ENCODE measurements around the gene ALG12. TPM values are rescaled to one million over a fixed set of nuclear protein-coding genes. Genes with fewer than 3 reads are reported as not detected.

The ALG12 gene
- total and polyA plus RNA-seq, 8 donors = 2.3 to 30.7 (median 9.0) TPM

DNA sequence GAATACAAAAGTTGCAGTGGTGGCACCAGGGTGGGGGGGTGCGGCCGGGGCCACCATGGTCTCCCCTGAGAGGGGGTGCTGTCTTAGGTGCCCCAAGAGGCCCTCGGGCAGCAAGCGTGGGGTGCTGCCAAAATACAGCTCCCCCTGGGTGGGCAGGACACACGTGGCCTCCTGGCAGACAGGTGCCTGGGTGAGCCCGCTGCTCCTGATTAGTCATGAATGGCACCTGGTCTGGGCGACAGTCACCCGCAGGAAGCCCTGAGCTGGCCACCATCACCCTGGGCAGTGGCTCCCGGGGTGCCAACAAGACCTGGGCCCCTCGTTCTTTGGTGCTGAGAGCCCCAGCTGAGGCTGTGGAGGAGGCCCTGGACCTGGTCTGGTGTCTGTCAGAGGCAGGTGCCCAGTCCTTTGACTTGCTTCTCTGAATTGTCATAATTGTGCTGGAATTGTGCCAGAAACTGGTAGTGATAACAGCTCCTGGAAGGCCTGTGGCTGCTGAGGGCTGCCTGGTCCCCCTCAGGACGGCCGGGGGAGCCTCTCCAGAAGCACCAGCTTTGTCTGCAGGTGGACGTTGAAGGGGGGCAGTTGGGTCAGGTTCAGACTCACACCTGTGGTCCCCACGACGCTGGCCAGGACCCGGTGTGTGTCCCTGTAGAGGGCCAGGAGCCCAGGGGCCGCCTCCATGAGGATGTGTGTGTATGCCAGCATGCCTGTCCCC, 14.8 kb downstream of the ALG12 start:
- Histone ChIP-seq H3K27me3 (no peaks in the 10 kb centered on the region), H3K4me1 (no peaks in the 10 kb centered on the region), H3K27ac (no peak overlapping the region), H3K9me3 (no peaks in the 10 kb centered on the region), H3K36me3 (peaks cover 33 to 100% (median 96%) of the 10 kb centered on the region in 4 donors), H3K4me3 (no peak overlapping the region)
- intact Hi-C loops (cut with DNase I; ENCODE audit: low total_unique reads) = no loop called here
- TF ChIP-seq POLR2AphosphoS5 (IDR thresholded peaks at IDR 0.05) (no peak), CTCF (IDR thresholded peaks at IDR 0.05) (no peak), EP300 (IDR thresholded peaks at IDR 0.05) (no peak), POLR2A (IDR thresholded peaks at IDR 0.05) (no peak)
- 70 to 85% (median 74%) methylated on average over 7 to 17 of the region's 17 CpGs for WGBS, 5 donors
- peak in 1 of 2 donors; percentile 46 for DNase-seq

DNA sequence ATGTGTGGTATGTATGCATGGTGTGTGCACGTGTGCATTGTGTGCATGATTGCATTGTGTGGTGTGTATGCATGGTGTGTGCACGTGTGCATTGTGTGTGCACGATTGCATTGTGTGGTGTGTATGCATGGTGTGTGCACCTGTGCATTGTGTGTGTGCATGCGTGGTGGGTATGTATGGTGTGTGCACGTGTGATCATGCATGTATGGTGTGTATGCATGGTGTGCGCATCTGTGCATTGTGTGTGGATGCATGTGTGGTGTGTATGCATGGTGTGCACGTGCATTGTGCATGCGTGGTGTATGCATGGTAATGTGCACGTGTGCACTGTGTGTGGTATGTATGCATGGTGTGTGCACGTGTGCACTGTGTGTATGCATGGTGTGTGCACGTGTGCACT, 16.8 kb downstream of the ALG12 start:
- no peaks in the 10 kb centered on the region for H3K27me3 ChIP-seq
- no peak overlapping the region for H3K4me3 ChIP-seq
- WGBS, 5 donors = 95 to 100% (median 97%) methylated on average over 9 to 11 of the region's 11 CpGs
- H3K4me1 ChIP-seq = no peaks in the 10 kb centered on the region
- no peak for TF ChIP-seq POLR2AphosphoS5 (IDR thresholded peaks at IDR 0.05)
- no peak for TF ChIP-seq EP300 (IDR thresholded peaks at IDR 0.05)
- TF ChIP-seq POLR2A (IDR thresholded peaks at IDR 0.05) = no peak
- no peak for TF ChIP-seq CTCF (IDR thresholded peaks at IDR 0.05)
- intact Hi-C loops (cut with DNase I; ENCODE audit: low total_unique reads) = no loop called here
- no peak overlapping the region for H3K27ac ChIP-seq
- no peaks in the 10 kb centered on the region for H3K9me3 ChIP-seq
- DNase-seq = no peak
- H3K36me3 ChIP-seq = peaks cover 23 to 97% (median 85%) of the 10 kb centered on the region in 4 donors

GRCh38 chr22:49900441-49901230, 17.6 kb downstream of the ALG12 start:
- no peak for DNase-seq
- no peaks in the 10 kb centered on the region for H3K27me3 ChIP-seq
- intact Hi-C loops (cut with DNase I; ENCODE audit: low total_unique reads) = no loop called here
- 87 to 91% (median 90%) methylated on average over 29 to 30 of the region's 30 CpGs for WGBS, 5 donors
- no peak overlapping the region for H3K4me3 ChIP-seq
- peaks cover 23 to 89% (median 76%) of the 10 kb centered on the region in 4 donors for H3K36me3 ChIP-seq
- H3K9me3 ChIP-seq = no peaks in the 10 kb centered on the region
- H3K4me1 ChIP-seq = no peaks in the 10 kb centered on the region
- H3K27ac ChIP-seq = no peak overlapping the region
- no peak for TF ChIP-seq POLR2AphosphoS5 (IDR thresholded peaks at IDR 0.05)
- TF ChIP-seq POLR2A (IDR thresholded peaks at IDR 0.05) = no peak

GRCh38 chr22:49899530-49899929, 18.7 kb downstream of the ALG12 start:
- DNase-seq = no peak
- H3K27ac ChIP-seq = no peak overlapping the region
- H3K4me1 ChIP-seq = no peaks in the 10 kb centered on the region
- no peak overlapping the region for H3K4me3 ChIP-seq
- 78 to 83% (median 80%) methylated on average over 6 of the region's 6 CpGs for WGBS, 5 donors
- H3K27me3 ChIP-seq = no peaks in the 10 kb centered on the region
- H3K9me3 ChIP-seq = no peaks in the 10 kb centered on the region
- TF ChIP-seq CTCF (IDR thresholded peaks at IDR 0.05) (no peak), POLR2AphosphoS5 (IDR thresholded peaks at IDR 0.05) (no peak), POLR2A (IDR thresholded peaks at IDR 0.05) (no peak), EP300 (IDR thresholded peaks at IDR 0.05) (no peak)
- H3K36me3 ChIP-seq = peaks cover 23 to 78% (median 66%) of the 10 kb centered on the region in 4 donors
- intact Hi-C loops (cut with DNase I; ENCODE audit: low total_unique reads) = no loop called here

Measured in stomach (tissue), 9 donors.